Colonic mucosa (tissue), 4 donors: ENCODE data around the gene FGF6. TPM values are rescaled to one million over a fixed set of nuclear protein-coding genes. Genes with fewer than 3 reads are reported as not detected.

Experiments used
- DNase-seq: peaks from one replicate; pipeline ENCODE4 v3.0.0-alpha.2; 2020
- H3K27ac ChIP-seq: fragments of 200-600 bp; one replicate; pipeline ENCODE4 v1.8.0; 2021
- H3K27me3 ChIP-seq: fragments of 200-600 bp; one replicate; pipeline ENCODE4 v1.8.0; 2021
- H3K36me3 ChIP-seq: fragments of 200-600 bp; one replicate; pipeline ENCODE4 v1.8.0; 2021
- H3K4me1 ChIP-seq: fragments of 200-600 bp; one replicate; pipeline ENCODE4 v1.8.0; 2021; ENCODE audit warnings: mild to moderate bottlenecking
- H3K4me3 ChIP-seq: fragments of 200-600 bp; one replicate; pipeline ENCODE4 v1.8.0; 2021
- H3K9ac ChIP-seq, 2 donors: one replicate each; pipeline ENCODE4 v1.7.0; 2013; ENCODE audit warnings: control low read depth in 2 of 2, low read depth in 2 of 2, low read length in 2 of 2
- H3K9me3 ChIP-seq: fragments of 200-600 bp; one replicate; pipeline ENCODE4 v1.8.0; 2021
- CTCF ChIP-seq: fragments of 200-600 bp; IDR thresholded peaks from one replicate; pipeline ENCODE4 v1.8.0; 2022; ENCODE audit warnings: antibody characterized with exemption, mild to moderate bottlenecking
- intact Hi-C: fragments of 100-400 bp; cut with DNase I; formaldehyde crosslinking; loops from one replicate; pipeline ENCODE4 v1.14.1; 2022
- total RNA-seq, 2 donors: library from RNA; stranded (reverse); fragmentation: NEBNext Ultra II Directional in 1 of 2; extraction: Animal tissue kit (Norgen Biotek cat#: 25700) in 1 of 2; gene quantifications; one replicate each; pipeline ENCODE4 v1.2.1, GENCODE V29; 2021
- donor health status: healthy.
- donor health status: DM: no; HTN: no; CAD: no.
- donor health status: DM: no; HTN: no; CAD: no.

The FGF6 gene
- total RNA-seq, 2 donors from 2014 or later = not detected

GRCh38 chr12:4450551-4451112 lies 5.0 kb upstream of the FGF6 start:
- H3K9me3 ChIP-seq = no peaks in the 10 kb centered on the region
- intact Hi-C loops = no loop called here
- no peak for TF ChIP-seq CTCF
- H3K4me3 ChIP-seq = no peak overlapping the region
- no peaks in the 10 kb centered on the region for H3K36me3 ChIP-seq
- H3K27me3 ChIP-seq = no peaks in the 10 kb centered on the region
- DNase-seq = no peak
- H3K27ac ChIP-seq = no peak overlapping the region
- H3K4me1 ChIP-seq = no peaks in the 10 kb centered on the region
- no peak overlapping the region for H3K9ac ChIP-seq

- intact Hi-C loops = no loop called here
- H3K27me3 ChIP-seq = no peaks in the 10 kb centered on the region
- no peaks in the 10 kb centered on the region for H3K36me3 ChIP-seq
- TF ChIP-seq CTCF = no peak
- H3K4me3 ChIP-seq = no peak overlapping the region
- no peaks in the 10 kb centered on the region for H3K9me3 ChIP-seq
- no peaks in the 10 kb centered on the region for H3K4me1 ChIP-seq
- H3K27ac ChIP-seq = no peak overlapping the region
- DNase-seq = no peak
- H3K9ac ChIP-seq = no peak overlapping the region
Measured at GRCh38 chr12:4449851-4450221, 4.2 kb upstream of the FGF6 start.

- Histone ChIP-seq H3K4me3 (no peak overlapping the region), H3K4me1 (no peaks in the 10 kb centered on the region), H3K9me3 (no peaks in the 10 kb centered on the region), H3K27ac (no peak overlapping the region), H3K9ac (no peak overlapping the region), H3K36me3 (no peaks in the 10 kb centered on the region), H3K27me3 (no peaks in the 10 kb centered on the region)
- no peak for DNase-seq
- no peak for TF ChIP-seq CTCF
- intact Hi-C loops = no loop called here
Measured at GRCh38 chr12:4448943-4449850, 3.6 kb upstream of the FGF6 start.

- H3K36me3 ChIP-seq = no peaks in the 10 kb centered on the region
- no peaks in the 10 kb centered on the region for H3K9me3 ChIP-seq
- H3K27ac ChIP-seq = no peak overlapping the region
- intact Hi-C loops = no loop called here
- TF ChIP-seq CTCF = no peak
- H3K4me1 ChIP-seq = no peaks in the 10 kb centered on the region
- no peak overlapping the region for H3K4me3 ChIP-seq
- H3K9ac ChIP-seq = no peak overlapping the region
- H3K27me3 ChIP-seq = no peaks in the 10 kb centered on the region
- no peak for DNase-seq
Measured at GRCh38 chr12:4448371-4448940, 2.8 kb upstream of the FGF6 start.

GRCh38 chr12:4447151-4447550 lies 1.5 kb upstream of the FGF6 start:
- H3K27ac ChIP-seq = no peak overlapping the region
- intact Hi-C loops = no loop called here

More at GRCh38 chr12:4447151-4447550, 1.5 kb upstream of the FGF6 start:
- H3K9me3 ChIP-seq = no peaks in the 10 kb centered on the region
- no peak for DNase-seq
- H3K9ac ChIP-seq = no peak overlapping the region
- no peaks in the 10 kb centered on the region for H3K36me3 ChIP-seq
- TF ChIP-seq CTCF = no peak
- H3K4me3 ChIP-seq = no peak overlapping the region
- H3K4me1 ChIP-seq = no peaks in the 10 kb centered on the region
- no peaks in the 10 kb centered on the region for H3K27me3 ChIP-seq
